ENCODE measurements around the gene PRPH2.

- TF ChIP-seq CTCF (IDR thresholded peaks at IDR 0.05), result no peak
- no peak for TF ChIP-seq BCL3 (IDR thresholded peaks at IDR 0.05)
- no peak for TF ChIP-seq SMC3 (IDR thresholded peaks at IDR 0.05)
- no peak for TF ChIP-seq SREBF2 (IDR thresholded peaks at IDR 0.05)
- no peak for TF ChIP-seq ESRRA (IDR thresholded peaks at IDR 0.05; ENCODE audit: borderline replicate concordance, low read length)
- TF ChIP-seq RFX5 (IDR thresholded peaks at IDR 0.05), result no peak
- no peak for TF ChIP-seq KDM1A (IDR thresholded peaks at IDR 0.05; ENCODE audit: low read depth)
- TF ChIP-seq FOSL2 (IDR thresholded peaks at IDR 0.05), result no peak
- no peak for TF ChIP-seq FOSL2 (CRISPR knock-in tag; IDR thresholded peaks at IDR 0.05)
- no peak for TF ChIP-seq KDM5A (IDR thresholded peaks at IDR 0.05)
- no peak for TF ChIP-seq POLR2AphosphoS2 (conservative IDR thresholded peaks at IDR 0.05; ENCODE audit: low read length)
- TF ChIP-seq USF2 (IDR thresholded peaks at IDR 0.05), result no peak
- no peak for TF ChIP-seq POLR2A (IDR thresholded peaks at IDR 0.05; ENCODE audit: low read length)
Measured at GRCh38 chr6:42745083-42745639, 22.8 kb upstream of the PRPH2 start.

All from A549 (cell line).